Endothelial cell of coronary artery (primary cell): Measurements from ENCODE around the gene MRPL24. TPM values are rescaled to one million over a fixed set of nuclear protein-coding genes. Genes with fewer than 3 reads are reported as not detected.

ENCODE experiments used
- total RNA-seq: library from RNA; depleted of rRNA; stranded (reverse); fragments of >200 nt; gene quantifications from 2 replicates; pipeline ENCODE4 v1.2.3, GENCODE V29; 2014

Gene MRPL24
- 60.2 and 62.1 TPM in 2 replicates for total RNA-seq

GRCh38 chr1:156740741-156741480 is at the start of gene MRPL24:
Gene MRPL24 (minus strand): TSS chr1:156741088. CDS start chr1:156738704, 2,384 bp downstream.

GRCh38 chr1:156767101-156767878 is 26.4 kb upstream of the MRPL24 start, which contains the start of gene PRCC:
Gene PRCC (plus strand): TSS chr1:156767535. CDS start chr1:156767772, 237 bp downstream.

GRCh38 chr1:156751451-156751756 is 10.5 kb upstream of the MRPL24 start, which contains the start of gene HDGF:
Gene HDGF (minus strand): TSS chr1:156751675. CDS start chr1:156751429, 246 bp downstream.

GRCh38 chr1:156728599-156729462 is 12.1 kb downstream of the MRPL24 start, which contains the start of gene ISG20L2:
Gene ISG20L2 (minus strand): TSS chr1:156728766. CDS start chr1:156727652, 1,114 bp downstream.

GRCh38 chr1:156727926-156728598 is 12.8 kb downstream of the MRPL24 start, which contains the start of gene METTL25B:
Gene METTL25B (plus strand): TSS chr1:156728469. CDS start chr1:156729105, 636 bp downstream.

GRCh38 chr1:156705321-156705917 is 35.5 kb downstream of the MRPL24 start, which contains the start of gene CRABP2:
Gene CRABP2 (minus strand): TSS chr1:156705583. CDS start chr1:156705446, 137 bp downstream.

Other genes starting within 250 kb of the MRPL24 start
- 4.2 and 6.7 TPM in 2 replicates for gene MEF2D, start 240.3 kb downstream of the MRPL24 start, total RNA-seq
- gene IQGAP3, start 168.5 kb downstream of the MRPL24 start, total RNA-seq, result 8.9 and 16.7 TPM in 2 replicates
- not detected in 2 replicates for gene TTC24, start 161.4 kb downstream of the MRPL24 start, total RNA-seq
- gene NAXE, start 149.3 kb downstream of the MRPL24 start, total RNA-seq, result 69.4 and 102 TPM in 2 replicates
- 19.8 and 22.2 TPM in 2 replicates for gene GPATCH4, start 139.6 kb downstream of the MRPL24 start, total RNA-seq
- gene HAPLN2, start 121.7 kb downstream of the MRPL24 start, total RNA-seq, result not detected in 2 replicates
- not detected in 2 replicates for gene BCAN, start 99.0 kb downstream of the MRPL24 start, total RNA-seq
- 127 and 255 TPM in 2 replicates for gene NES, start 63.7 kb downstream of the MRPL24 start, total RNA-seq
- 0.09 TPM in 2 replicates for gene CRABP2, start 35.5 kb downstream of the MRPL24 start, total RNA-seq
- gene METTL25B, start 12.6 kb downstream of the MRPL24 start, total RNA-seq, result 5.8 and 9.7 TPM in 2 replicates
- gene ISG20L2, start 12.3 kb downstream of the MRPL24 start, total RNA-seq, result 8.2 and 8.6 TPM in 2 replicates
- 171 and 213 TPM in 2 replicates for gene HDGF, start 10.6 kb upstream of the MRPL24 start, total RNA-seq
- 12.5 and 14.5 TPM in 2 replicates for gene PRCC, start 26.4 kb upstream of the MRPL24 start, total RNA-seq
- 0.09 and 0.19 TPM in 2 replicates for gene SH2D2A, start 75.8 kb upstream of the MRPL24 start, total RNA-seq
- gene INSRR, start 118.0 kb upstream of the MRPL24 start, total RNA-seq, result not detected in 2 replicates
- gene NTRK1, start 119.8 kb upstream of the MRPL24 start, total RNA-seq, result not detected in 2 replicates
- 11.5 and 23.2 TPM in 2 replicates for gene PEAR1, start 152.6 kb upstream of the MRPL24 start, total RNA-seq
- 0.36 TPM in 1 of 2 replicates, not detected in the other for gene LRRC71, start 179.5 kb upstream of the MRPL24 start, total RNA-seq